ENCODE measurements around the gene LHFPL6.

- TF ChIP-seq CTCF (IDR thresholded peaks at IDR 0.05; ENCODE audit: borderline replicate concordance, extremely low read depth, low read length, poor library complexity, severe bottlenecking) (no peak), EZH2 (IDR thresholded peaks at IDR 0.05; ENCODE audit: borderline replicate concordance, low read depth, low read length, severe bottlenecking) (no peak)
These were observed 266.1 kb downstream of the LHFPL6 start for GRCh38 chr13:39336937-39337336.
